Calu3 (cell line): ENCODE measurements around the gene APOA1. TPM values are rescaled to one million over a fixed set of nuclear protein-coding genes. Genes with fewer than 3 reads are reported as not detected.

ENCODE experiments used
- BruUV-seq: library from RNA; stranded (reverse); fragments of 400-500 nt; replicated peaks from 2 replicates; lab custom pipeline; 2021; lab: Mats Ljungman, UMichigan
- CTCF ChIA-PET: fragments of 300-600 bp; sonication (Branson Sonifier 250); formaldehyde crosslinking; loops from one replicate; lab custom pipeline; 2022; ENCODE audit warnings: antibody characterized with exemption; lab: Charles Lee
- DNase-seq: peaks from one replicate; pipeline ENCODE4 v3.0.0; 2022
- H3K27ac Mint-ChIP-seq: one replicate; pipeline ENCODE4 v1.8.0; 2022; ENCODE audit warnings: mixed read lengths; ENCODE audit not compliant: unreplicated experiment
- H3K27me3 Mint-ChIP-seq: one replicate; pipeline ENCODE4 v1.8.0; 2022; ENCODE audit warnings: mixed read lengths; ENCODE audit not compliant: unreplicated experiment
- H3K36me3 Mint-ChIP-seq: one replicate; pipeline ENCODE4 v1.8.0; 2022; ENCODE audit warnings: mild to moderate bottlenecking, moderate library complexity, mixed read lengths; ENCODE audit not compliant: insufficient read depth, unreplicated experiment
- H3K4me1 Mint-ChIP-seq: one replicate; pipeline ENCODE4 v1.8.0; 2022; ENCODE audit warnings: mild to moderate bottlenecking, low read depth, mixed read lengths; ENCODE audit not compliant: unreplicated experiment
- H3K4me3 Mint-ChIP-seq: one replicate; pipeline ENCODE4 v1.8.0; 2022; ENCODE audit warnings: mild to moderate bottlenecking, low read depth, moderate library complexity, mixed read lengths; ENCODE audit not compliant: unreplicated experiment
- H3K9me3 Mint-ChIP-seq: one replicate; pipeline ENCODE4 v1.8.0; 2022; ENCODE audit warnings: low read depth, mixed read lengths; ENCODE audit not compliant: unreplicated experiment
- CTCF ChIP-seq: fragments of 200-600 bp; IDR thresholded peaks from one replicate; pipeline ENCODE4 v1.8.0; 2022; ENCODE audit warnings: antibody characterized with exemption; ENCODE audit not compliant: unreplicated experiment
- intact Hi-C: fragments of 100-400 bp; cut with micrococcal nuclease; formaldehyde crosslinking; loops from one replicate; pipeline ENCODE4 v1.10.0; 2022; ENCODE audit not compliant: unreplicated experiment
- total RNA-seq: library from RNA; stranded (reverse); gene quantifications from 2 replicates; pipeline ENCODE4 v1.2.3, GENCODE V29; 2022

Gene APOA1
- total RNA-seq, 1 experiment from 2014 or later: not detected

DNA sequence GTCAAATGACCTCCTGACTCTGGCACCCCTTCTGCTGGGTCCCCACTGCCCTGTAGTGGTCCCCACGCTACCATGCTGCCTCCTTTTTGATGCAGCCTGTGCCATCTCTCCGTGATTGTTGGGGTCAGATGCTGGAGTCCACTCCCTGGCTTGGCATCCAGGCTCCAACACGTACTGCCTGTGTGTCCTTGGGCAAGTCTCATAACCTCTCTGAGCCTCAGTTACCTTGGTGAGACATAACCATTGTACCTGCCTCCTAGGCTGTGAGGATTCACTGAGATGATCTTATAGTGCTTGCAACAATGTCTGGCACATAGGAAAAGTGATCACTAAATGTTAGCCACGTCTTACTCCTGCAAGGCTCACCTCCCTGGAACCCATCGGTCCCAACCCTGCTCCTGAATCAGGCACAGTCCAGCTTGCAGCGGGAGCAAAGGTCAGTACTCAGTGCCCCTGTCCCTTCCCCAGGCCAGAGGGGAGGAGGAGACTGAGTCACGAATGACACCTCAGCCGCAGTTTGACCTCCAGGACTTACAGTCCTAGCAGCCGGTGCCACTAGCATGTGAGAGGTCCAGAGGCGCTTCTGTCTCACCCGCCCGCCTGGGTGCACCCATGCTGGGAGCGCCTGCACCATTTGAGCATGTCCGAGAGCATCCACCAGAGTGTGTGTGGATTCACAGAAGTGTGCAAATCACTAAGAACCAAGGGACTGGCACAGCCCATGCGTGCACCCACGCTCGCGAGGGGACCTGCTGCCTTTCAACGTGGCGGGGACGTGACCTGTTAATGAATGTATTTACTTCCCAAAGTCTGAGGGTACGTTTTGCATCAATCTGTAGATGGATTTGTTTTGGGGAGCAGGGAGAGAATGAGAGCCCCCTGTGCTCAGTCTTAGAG lies 11.3 kb downstream of the APOA1 start:
- no peak for TF ChIP-seq CTCF
- H3K27ac Mint-ChIP-seq: no peak overlapping the region
- no peaks in the 10 kb centered on the region for H3K36me3 Mint-ChIP-seq
- no peak overlapping the region for H3K4me3 Mint-ChIP-seq
- peaks cover 9% of the 10 kb centered on the region for H3K27me3 Mint-ChIP-seq
- no TSS peak for BruUV-seq
- no peaks in the 10 kb centered on the region for H3K4me1 Mint-ChIP-seq
- CTCF ChIA-PET: no interaction called here
- DNase-seq: no peak
- no peaks in the 10 kb centered on the region for H3K9me3 Mint-ChIP-seq
- intact Hi-C loops: no loop called here

DNA sequence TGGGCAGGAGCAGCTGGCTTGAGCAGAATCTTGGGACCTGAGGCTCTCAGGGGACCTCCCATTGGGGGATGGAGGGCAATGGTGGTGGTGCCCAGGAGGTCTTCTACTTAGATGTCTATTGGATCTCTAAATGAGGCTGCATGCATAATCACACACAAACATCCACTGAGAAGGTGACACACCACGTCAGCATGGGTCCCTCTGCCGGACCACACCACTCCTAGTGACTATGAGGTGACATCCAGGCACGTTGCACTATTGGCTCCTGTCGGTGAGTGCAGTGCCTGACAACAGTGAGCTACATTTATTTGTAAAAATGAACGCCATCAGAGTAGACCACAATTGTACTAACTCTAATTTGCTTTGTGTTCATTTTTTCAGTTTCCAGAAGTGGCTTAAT lies 12.0 kb downstream of the APOA1 start:
- CTCF ChIA-PET: interaction anchor here (0.7 kb wide), 1 partner anchor 114 kb away, joined by 3 read pairs; no protein-coding TSS in a partner anchor
- Mint-ChIP-seq H3K4me1 (no peaks in the 10 kb centered on the region), H3K27ac (no peak overlapping the region), H3K4me3 (no peak overlapping the region), H3K27me3 (peaks cover 10% of the 10 kb centered on the region), H3K9me3 (no peaks in the 10 kb centered on the region), H3K36me3 (no peaks in the 10 kb centered on the region)
- intact Hi-C loops: no loop called here
- DNase-seq: no peak
- no peak for TF ChIP-seq CTCF
- no TSS peak for BruUV-seq

GRCh38 chr11:116823031-116823843 lies 14.2 kb downstream of the APOA1 start, which contains the start of gene APOA4:
APOA4 (minus strand) TSS chr11:116823304; CDS start chr11:116823191, 113 bp downstream.
- DNase-seq: no peak
- Mint-ChIP-seq H3K36me3 (no peaks in the 10 kb centered on the region), H3K9me3 (no peaks in the 10 kb centered on the region), H3K27me3 (peaks cover 10% of the 10 kb centered on the region), H3K4me3 (no peak within 1 kb of the TSS), H3K27ac (no peak within 1 kb of the TSS), H3K4me1 (no peaks in the 10 kb centered on the region)
- TF ChIP-seq CTCF: no peak
- intact Hi-C loops: no loop called here
- BruUV-seq: no TSS peak
- CTCF ChIA-PET: interaction anchor here (0.5 kb wide), 1 partner anchor 405 kb away, joined by 5 read pairs; no protein-coding TSS in a partner anchor

- CTCF ChIA-PET: interaction anchor here (0.5 kb wide), 1 partner anchor 406 kb away, joined by 5 read pairs; no protein-coding TSS in a partner anchor
- Mint-ChIP-seq H3K9me3 (no peaks in the 10 kb centered on the region), H3K27me3 (peaks cover 10% of the 10 kb centered on the region), H3K36me3 (no peaks in the 10 kb centered on the region), H3K27ac (no peak overlapping the region), H3K4me3 (no peak overlapping the region), H3K4me1 (no peaks in the 10 kb centered on the region)
- DNase-seq: no peak
- no peak for TF ChIP-seq CTCF
- intact Hi-C loops: no loop called here
- no TSS peak for BruUV-seq
Measured at GRCh38 chr11:116822575-116822974, 14.8 kb downstream of the APOA1 start.
